GM12878 (cell line): ENCODE measurements around the gene MEIOB.

ENCODE experiments used
- BACH1 ChIP-seq: fragments of 450-650 bp; IDR thresholded peaks from 2 replicates; pipeline ENCODE4 v1.6.1; 2017; ENCODE audit warnings: mild to moderate bottlenecking, borderline replicate concordance
- CHD4 ChIP-seq: fragments of 200-600 bp; sonication (generic); IDR thresholded peaks from 2 replicates; pipeline ENCODE4 v1.6.1; 2016; ENCODE audit warnings: mild to moderate bottlenecking
- CTCF ChIP-seq, 3 experiments: IDR thresholded peaks in 2 of 3; conservative IDR thresholded peaks in 1 of 3; 2 replicates each; pipeline ENCODE4 v1.5.1; 2011; ENCODE audit warnings: low read depth in 3 of 3, low read length in 3 of 3, mild to moderate bottlenecking in 3 of 3, control low read depth in 2 of 3, moderate library complexity in 2 of 3, inconsistent platforms in 1 of 3, mixed read lengths in 1 of 3; ENCODE audit not compliant: control insufficient read depth in 2 of 3, insufficient read depth in 1 of 3; ENCODE audit errors: extremely low read depth in 1 of 3
- FOS ChIP-seq: IDR thresholded peaks from 3 replicates; pipeline ENCODE4 v1.6.1; 2011; ENCODE audit warnings: borderline replicate concordance; ENCODE audit not compliant: insufficient read length; ENCODE audit errors: extremely low read depth
- MXI1 ChIP-seq: fragments of 150-350 bp; IDR thresholded peaks from 2 replicates; pipeline ENCODE4 v1.6.1; 2011; ENCODE audit warnings: low read depth, mild to moderate bottlenecking, inconsistent platforms, low read length, improper control_type of control experiment
- POLR2AphosphoS5 ChIP-seq: IDR thresholded peaks from 2 replicates; pipeline ENCODE4 v1.6.1; 2011; ENCODE audit warnings: mild to moderate bottlenecking, low read length, inconsistent platforms
- SPI1 ChIP-seq: IDR thresholded peaks from 2 replicates; pipeline ENCODE4 v1.6.1; 2011; ENCODE audit warnings: low read depth, mild to moderate bottlenecking, low read length, moderate library complexity, borderline replicate concordance; ENCODE audit not compliant: insufficient read depth
- SRF ChIP-seq, 2 experiments: IDR thresholded peaks; 2 replicates each; pipeline ENCODE4 v1.6.1; 2011; ENCODE audit warnings: low read depth in 2 of 2, low read length in 2 of 2, mild to moderate bottlenecking in 1 of 2, moderate library complexity in 1 of 2
- ZNF274 ChIP-seq: IDR thresholded peaks from one replicate; pipeline ENCODE4 v1.8.0; 2011; ENCODE audit not compliant: insufficient read length, insufficient read depth
- TF ChIP-seq, protein P1 (sequence below): IDR thresholded peaks from 2 replicates; pipeline ENCODE4 v1.6.1; 2011; ENCODE audit warnings: low read depth, mild to moderate bottlenecking, low read length, moderate library complexity, borderline replicate concordance; ENCODE audit errors: extremely low read depth
- TF ChIP-seq, protein P2 (sequence below): IDR thresholded peaks from 2 replicates; pipeline ENCODE4 v1.6.1; 2012; ENCODE audit warnings: low read depth, low read length, improper control_type of control experiment

GRCh38 chr16:1822801-1823200 lies 49.2 kb downstream of the MEIOB start:
- TF ChIP-seq, protein P1, sequence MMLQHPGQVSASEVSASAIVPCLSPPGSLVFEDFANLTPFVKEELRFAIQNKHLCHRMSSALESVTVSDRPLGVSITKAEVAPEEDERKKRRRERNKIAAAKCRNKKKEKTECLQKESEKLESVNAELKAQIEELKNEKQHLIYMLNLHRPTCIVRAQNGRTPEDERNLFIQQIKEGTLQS = no peak
- TF ChIP-seq, protein P2, sequence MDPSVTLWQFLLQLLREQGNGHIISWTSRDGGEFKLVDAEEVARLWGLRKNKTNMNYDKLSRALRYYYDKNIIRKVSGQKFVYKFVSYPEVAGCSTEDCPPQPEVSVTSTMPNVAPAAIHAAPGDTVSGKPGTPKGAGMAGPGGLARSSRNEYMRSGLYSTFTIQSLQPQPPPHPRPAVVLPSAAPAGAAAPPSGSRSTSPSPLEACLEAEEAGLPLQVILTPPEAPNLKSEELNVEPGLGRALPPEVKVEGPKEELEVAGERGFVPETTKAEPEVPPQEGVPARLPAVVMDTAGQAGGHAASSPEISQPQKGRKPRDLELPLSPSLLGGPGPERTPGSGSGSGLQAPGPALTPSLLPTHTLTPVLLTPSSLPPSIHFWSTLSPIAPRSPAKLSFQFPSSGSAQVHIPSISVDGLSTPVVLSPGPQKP = no peak
- TF ChIP-seq CTCF (IDR thresholded peaks at IDR 0.05 in 2 of 3, conservative IDR thresholded peaks at IDR 0.05 in 1 of 3; ENCODE audit: control insufficient read depth in 2 of 3, extremely low read depth in 1 of 3, insufficient read depth in 1 of 3, low read depth in 3 of 3, low read length in 3 of 3) = no peak
- TF ChIP-seq BACH1 = no peak
- no peak for TF ChIP-seq SRF (IDR thresholded peaks at IDR 0.05; ENCODE audit: low read depth in 2 of 2, low read length in 2 of 2)
- no peak for TF ChIP-seq POLR2AphosphoS5
- no peak for TF ChIP-seq ZNF274
- TF ChIP-seq MXI1 = no peak
- TF ChIP-seq SPI1 = no peak
- no peak for TF ChIP-seq CHD4
- TF ChIP-seq FOS = no peak
